ENCODE data around the gene CEP192.

Gene CEP192

GRCh38 chr18:13136904-13137669, 145.9 kb downstream of the CEP192 start:
- DNase-seq (ENCODE audit: low read depth in 2 of 3, low spot score in 2 of 3) = no peak

GRCh38 chr18:13137670-13138419, 146.7 kb downstream of the CEP192 start:
- DNase-seq (ENCODE audit: low read depth in 2 of 3, low spot score in 2 of 3) = no peak

GRCh38 chr18:13138420-13139139, 147.4 kb downstream of the CEP192 start:
- DNase-seq (ENCODE audit: low read depth in 2 of 3, low spot score in 2 of 3) = no peak

DNA sequence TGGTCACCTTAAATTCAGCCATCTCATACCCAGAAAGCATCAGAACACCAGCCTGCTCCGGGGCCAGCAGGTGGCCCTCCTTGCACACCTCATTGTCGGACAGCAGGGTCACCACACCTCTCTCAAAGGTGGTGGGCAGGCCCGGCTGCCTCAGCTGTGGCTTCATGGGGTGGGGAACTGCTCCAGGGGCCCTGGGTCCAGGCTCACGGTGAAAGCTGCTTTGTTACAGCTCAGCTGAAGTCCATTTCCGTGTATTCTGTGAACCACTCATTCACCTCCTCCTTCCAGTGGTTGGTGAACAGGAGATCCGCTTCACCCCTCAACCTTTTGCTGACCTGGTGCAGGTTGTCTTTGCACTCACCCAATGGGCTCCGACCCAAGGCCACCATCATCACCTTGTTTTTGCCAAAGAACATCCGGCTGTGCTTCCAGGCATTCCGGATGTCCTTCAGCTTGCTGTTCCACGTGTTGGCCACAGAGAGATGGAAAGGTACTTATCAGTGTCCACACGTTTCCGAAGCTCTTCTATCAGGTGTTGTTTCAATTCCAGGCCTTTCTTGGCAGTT, 148.8 kb downstream of the CEP192 start:
- no peak for DNase-seq (ENCODE audit: low read depth in 2 of 3, low spot score in 2 of 3)

DNA sequence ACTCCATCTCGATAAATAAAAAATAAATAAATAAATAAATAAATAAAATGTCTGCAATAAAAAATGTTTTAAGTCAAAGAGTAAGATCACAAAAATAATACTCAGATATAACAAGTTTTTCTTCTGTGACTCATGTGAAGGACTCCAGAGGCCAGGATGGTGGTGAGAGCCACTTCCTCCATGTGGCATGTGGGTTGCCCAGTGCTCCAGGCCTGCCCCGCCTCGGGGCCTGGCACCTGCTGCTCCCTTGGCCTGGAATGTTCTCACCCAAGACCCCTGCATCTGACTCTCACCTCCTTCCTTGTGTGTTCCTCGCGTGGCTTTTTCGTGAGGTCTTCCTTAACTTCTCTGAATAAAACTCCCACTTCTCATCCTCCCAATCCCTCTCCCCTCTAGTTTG, 150.0 kb downstream of the CEP192 start:
- DNase-seq (ENCODE audit: low read depth in 2 of 3, low spot score in 2 of 3) = no peak

DNA sequence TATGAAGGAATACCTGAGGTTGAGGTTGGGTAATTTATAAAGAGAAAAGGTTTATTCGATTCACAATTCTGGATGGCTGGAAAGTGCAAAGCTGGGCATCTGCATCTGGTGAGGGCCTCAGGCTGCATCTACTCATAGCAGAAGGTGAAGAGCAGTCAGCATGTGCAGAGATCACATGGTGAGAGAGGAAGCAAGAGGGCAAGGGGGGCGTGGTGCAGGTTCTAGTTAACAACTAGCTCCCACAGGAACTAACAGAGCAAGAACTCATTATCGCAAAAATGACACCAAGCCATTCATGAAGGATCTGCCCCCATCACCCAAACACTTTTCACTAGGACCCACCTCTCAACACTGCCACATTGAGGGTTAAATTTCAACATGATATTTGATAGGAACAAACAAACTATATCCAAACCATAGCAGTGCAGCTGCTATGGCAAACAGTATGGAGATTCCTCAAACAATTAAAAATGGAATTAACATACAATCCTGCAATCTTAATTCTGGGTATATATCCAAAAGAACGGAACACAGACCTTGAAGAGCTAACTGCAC, 154.6 kb downstream of the CEP192 start:
- no peak for DNase-seq (ENCODE audit: low read depth in 2 of 3, low spot score in 2 of 3)

DNA sequence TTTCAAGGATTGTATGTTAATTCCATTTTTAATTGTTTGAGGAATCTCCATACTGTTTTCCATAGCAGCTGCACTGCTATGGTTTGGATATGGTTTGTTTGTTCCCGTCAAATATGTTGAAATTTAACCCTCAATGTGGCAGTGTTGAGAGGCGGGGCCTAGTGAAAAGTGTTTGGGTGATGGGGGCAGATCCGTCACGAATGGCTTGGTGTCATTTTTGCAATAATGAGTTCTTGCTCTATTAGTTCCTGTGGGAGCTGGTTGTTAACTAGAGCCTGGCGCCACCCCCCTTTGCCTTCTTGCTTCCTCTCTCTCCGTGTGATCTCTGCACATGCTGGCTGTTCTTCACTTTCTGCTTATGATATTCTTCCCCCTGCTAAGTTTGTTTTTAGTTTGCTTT, 156.0 kb downstream of the CEP192 start:
- DNase-seq (ENCODE audit: low read depth in 2 of 3, low spot score in 2 of 3) = no peak

GRCh38 chr18:13151656-13152055, 160.5 kb downstream of the CEP192 start:
- no peak for DNase-seq (ENCODE audit: low read depth in 2 of 3, low spot score in 2 of 3)

DNA sequence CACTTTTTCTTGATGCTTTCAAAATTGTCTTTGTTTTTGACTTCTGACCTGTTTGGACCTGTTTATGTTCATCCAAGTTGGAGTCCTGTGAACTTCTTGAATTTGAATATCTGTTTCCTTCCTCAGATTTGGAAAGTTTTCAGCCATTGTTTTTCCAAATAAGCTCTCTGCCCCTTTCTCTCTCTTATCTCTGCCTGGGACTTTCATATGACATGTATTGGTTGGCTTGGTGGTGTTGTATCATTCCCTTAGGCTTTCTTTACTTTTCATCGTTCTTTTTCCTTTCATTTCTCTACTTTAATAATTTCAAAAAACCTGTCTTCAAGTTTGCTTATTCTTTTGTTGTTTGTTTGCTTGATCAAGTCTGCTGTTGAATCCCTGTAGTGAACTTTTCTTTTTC, 167.3 kb downstream of the CEP192 start:
- no peak for DNase-seq (ENCODE audit: low read depth in 2 of 3, low spot score in 2 of 3)

- DNase-seq (ENCODE audit: low read depth in 2 of 3, low spot score in 2 of 3) = no peak
Observed at GRCh38 chr18:13159579-13159978, 168.4 kb downstream of the CEP192 start.

- DNase-seq (ENCODE audit: low read depth in 2 of 3, low spot score in 2 of 3) = no peak
Observed at GRCh38 chr18:13161276-13161899, 170.2 kb downstream of the CEP192 start.

DNA sequence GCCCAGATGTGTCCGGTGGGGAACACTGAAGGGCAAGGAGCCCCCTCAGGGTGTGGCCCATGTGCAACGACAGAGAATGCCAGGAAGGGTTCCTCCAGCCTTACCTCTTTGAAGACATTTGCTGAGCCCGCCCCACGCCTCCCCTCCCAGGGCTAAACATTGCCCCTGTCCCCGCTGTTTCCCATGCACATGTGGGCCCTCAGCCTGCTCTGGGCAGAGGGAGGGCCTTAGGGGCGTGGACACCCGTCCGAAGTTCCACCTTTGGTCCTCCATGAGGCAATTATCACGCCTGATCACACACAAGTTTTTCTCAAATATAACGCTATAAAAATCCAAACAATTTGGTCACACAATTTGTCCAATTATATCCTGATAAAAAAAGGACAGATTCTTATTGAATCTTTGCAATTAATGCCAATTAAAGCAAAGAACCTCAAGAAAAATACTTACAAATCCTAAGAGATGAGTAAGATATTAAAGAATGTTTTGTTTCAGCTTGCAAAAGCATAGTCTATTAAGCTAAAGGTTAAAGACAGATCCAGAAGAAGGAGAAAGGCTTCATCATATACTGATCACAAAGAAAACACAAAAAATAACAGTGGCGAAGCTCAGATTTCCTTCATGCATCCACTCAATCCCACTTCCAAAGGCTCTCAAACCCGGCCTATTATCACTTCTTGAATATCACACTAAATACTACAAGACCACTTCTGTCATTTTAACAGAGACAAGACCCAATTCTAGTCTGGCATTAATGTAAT, 172.2 kb downstream of the CEP192 start:
- no peak for DNase-seq (ENCODE audit: low read depth in 2 of 3, low spot score in 2 of 3)

DNA sequence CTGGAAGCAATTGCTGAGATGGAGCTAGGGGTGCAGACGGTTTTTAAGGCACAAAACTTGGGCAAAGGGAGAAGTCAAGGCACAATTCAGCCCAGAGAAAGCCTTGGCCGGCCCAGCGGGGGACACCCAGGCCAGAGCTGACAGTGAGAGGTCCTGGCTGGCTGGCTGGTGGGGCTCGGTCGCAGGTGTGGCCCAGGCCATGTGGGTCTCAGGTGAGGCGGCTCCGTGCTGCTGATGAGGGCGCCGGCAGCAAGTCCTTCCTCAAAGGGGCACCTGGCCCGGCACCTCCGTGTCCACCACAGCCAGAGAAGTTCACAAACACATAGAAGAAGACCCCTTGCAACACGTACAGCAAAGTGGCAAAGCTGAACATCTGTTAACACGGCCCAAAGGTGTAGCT, 173.2 kb downstream of the CEP192 start:
- no peak for DNase-seq (ENCODE audit: low read depth in 2 of 3, low spot score in 2 of 3)

- no peak for DNase-seq (ENCODE audit: low read depth in 2 of 3, low spot score in 2 of 3)
Observed at GRCh38 chr18:13165636-13166423, 174.7 kb downstream of the CEP192 start.

DNA sequence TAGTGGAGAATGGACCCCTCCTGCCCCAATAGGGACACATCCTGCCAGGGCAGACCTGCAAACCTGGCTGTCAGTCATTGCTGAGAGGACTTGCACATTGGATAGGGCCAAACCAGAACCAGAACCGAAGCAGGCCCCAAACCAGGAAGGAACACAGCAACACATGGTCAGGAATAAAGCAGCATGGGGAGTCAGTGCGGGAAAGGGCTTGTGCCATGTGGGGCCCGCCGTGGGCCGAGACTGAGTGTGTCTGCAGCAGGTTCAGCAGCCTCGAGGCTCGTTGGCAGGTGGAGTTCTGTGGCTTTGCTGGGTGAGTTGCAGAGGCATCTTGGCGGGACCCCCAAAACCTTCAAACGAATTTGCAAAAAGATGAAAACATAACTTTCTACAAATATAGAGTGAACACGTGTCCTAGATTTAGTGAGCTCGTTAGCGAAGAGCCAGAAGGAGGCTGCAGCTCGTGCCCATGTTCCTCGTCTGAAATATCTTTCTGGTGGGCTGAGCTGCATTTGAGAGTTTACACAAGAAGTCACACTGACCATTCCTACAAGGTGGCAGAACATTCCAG, 182.5 kb downstream of the CEP192 start:
- DNase-seq (ENCODE audit: low read depth in 2 of 3, low spot score in 2 of 3) = no peak
